Stimulated activated naive CD8-positive, alpha-beta T cell treated with anti-CD3 and anti-CD28 coated beads, Interleukin-15, Interleukin-2, amounts not matched to agents 100 ng/mL and 50 ng/mL, for 24 hours (primary cell): ENCODE results near the gene ACTN1.
A peak's percentile ranks its signal among the peaks of the same experiment; 100 is the strongest.

Source experiments
- H3K27ac Mint-ChIP-seq: one replicate; pipeline ENCODE4 v1.8.0; 2021; ENCODE audit warnings: mild to moderate bottlenecking, mixed read lengths
- H3K27me3 Mint-ChIP-seq: one replicate; pipeline ENCODE4 v1.8.0; 2021; ENCODE audit warnings: mixed read lengths
- H3K36me3 Mint-ChIP-seq: one replicate; pipeline ENCODE4 v1.8.0; 2021; ENCODE audit warnings: low read depth, mixed read lengths
- H3K4me1 Mint-ChIP-seq: one replicate; pipeline ENCODE4 v1.8.0; 2021; ENCODE audit warnings: low read depth, mixed read lengths
- H3K4me3 Mint-ChIP-seq: one replicate; pipeline ENCODE4 v1.8.0; 2021; ENCODE audit warnings: mild to moderate bottlenecking, mixed read lengths
- H3K9me3 Mint-ChIP-seq: one replicate; pipeline ENCODE4 v1.8.0; 2021; ENCODE audit warnings: mixed read lengths

The ACTN1 gene

GRCh38 chr14:68968721-68969120 is 10.4 kb downstream of the ACTN1 start:
- H3K27ac Mint-ChIP-seq, result peak overlapping the region; percentile 78
- H3K4me3 Mint-ChIP-seq, result no peak overlapping the region
- peaks cover 4% of the 10 kb centered on the region for H3K9me3 Mint-ChIP-seq
- H3K4me1 Mint-ChIP-seq, result peaks cover 88% of the 10 kb centered on the region
- H3K36me3 Mint-ChIP-seq, result peaks cover 32% of the 10 kb centered on the region
- H3K27me3 Mint-ChIP-seq, result no peaks in the 10 kb centered on the region

- Mint-ChIP-seq H3K36me3 (peaks cover 31% of the 10 kb centered on the region), H3K27ac (peak overlapping the region; percentile 69), H3K9me3 (no peaks in the 10 kb centered on the region), H3K4me3 (peak overlapping the region; percentile 56), H3K4me1 (peaks cover 95% of the 10 kb centered on the region), H3K27me3 (no peaks in the 10 kb centered on the region)
Observed at GRCh38 chr14:68968051-68968450, 11.1 kb downstream of the ACTN1 start.

- H3K4me1 Mint-ChIP-seq, result peaks cover 99% of the 10 kb centered on the region
Observed at GRCh38 chr14:68967459-68967940, 11.6 kb downstream of the ACTN1 start.

DNA sequence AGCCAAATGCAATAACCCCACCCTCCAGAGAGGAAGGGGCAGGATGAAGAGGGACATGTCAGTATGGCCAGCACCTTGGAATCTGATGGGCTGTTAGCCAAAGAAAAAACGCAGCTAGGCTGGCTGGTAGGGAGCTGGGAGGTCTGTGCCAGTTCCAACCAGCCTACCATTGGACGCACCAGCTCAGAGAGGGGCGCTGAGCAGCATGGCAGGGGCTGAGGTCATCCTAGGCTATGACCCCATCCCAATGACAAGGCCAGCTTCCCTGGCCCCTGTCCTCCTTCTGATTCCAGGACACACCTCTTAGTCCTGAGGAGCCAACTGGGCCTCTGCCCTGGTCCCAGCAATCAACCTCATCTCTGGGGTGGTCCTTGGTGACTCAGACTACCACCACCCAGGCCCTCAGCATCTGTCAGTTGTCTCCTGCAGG is 12.2 kb downstream of the ACTN1 start:
- Mint-ChIP-seq H3K27me3 (no peaks in the 10 kb centered on the region), H3K36me3 (peaks cover 24% of the 10 kb centered on the region), H3K27ac (no peak overlapping the region), H3K4me3 (no peak overlapping the region), H3K9me3 (no peaks in the 10 kb centered on the region), H3K4me1 (peaks cover 97% of the 10 kb centered on the region)

More at GRCh38 chr14:68967459-68967940, 11.6 kb downstream of the ACTN1 start:
- peak overlapping the region; percentile 69 for H3K27ac Mint-ChIP-seq
- no peaks in the 10 kb centered on the region for H3K27me3 Mint-ChIP-seq
- peaks cover 30% of the 10 kb centered on the region for H3K36me3 Mint-ChIP-seq
- H3K4me3 Mint-ChIP-seq, result no peak overlapping the region
- H3K9me3 Mint-ChIP-seq, result no peaks in the 10 kb centered on the region

DNA sequence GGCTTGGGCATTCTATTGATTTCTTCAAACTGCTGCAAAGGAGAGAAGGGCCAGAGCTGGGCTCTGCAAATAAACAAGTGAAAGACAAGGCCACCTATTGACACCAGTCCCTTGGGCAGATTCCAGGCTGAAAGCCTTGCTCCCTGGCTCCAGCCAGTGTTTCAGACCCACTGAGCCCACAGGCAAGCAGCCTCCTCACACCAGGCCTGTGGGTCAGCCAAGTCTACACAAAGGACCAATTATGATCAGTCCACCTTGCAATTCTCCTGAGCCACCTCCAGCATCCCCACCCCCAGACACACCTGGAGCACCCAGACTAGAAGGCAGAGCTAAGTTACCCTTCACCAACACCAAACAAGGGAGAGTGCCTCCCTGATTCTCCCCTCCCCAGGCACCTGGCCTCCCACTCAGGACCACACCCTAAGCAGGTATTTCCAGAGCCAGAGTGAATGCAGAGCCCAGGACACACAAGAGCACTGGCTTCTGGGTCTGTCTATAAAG is 13.8 kb downstream of the ACTN1 start:
- peaks cover 17% of the 10 kb centered on the region for H3K36me3 Mint-ChIP-seq
- H3K4me1 Mint-ChIP-seq, result peaks cover 97% of the 10 kb centered on the region
- H3K27me3 Mint-ChIP-seq, result no peaks in the 10 kb centered on the region
- H3K9me3 Mint-ChIP-seq, result no peaks in the 10 kb centered on the region
- no peak overlapping the region for H3K4me3 Mint-ChIP-seq
- H3K27ac Mint-ChIP-seq, result no peak overlapping the region

GRCh38 chr14:68964300-68965093 is 14.6 kb downstream of the ACTN1 start:
- H3K4me1 Mint-ChIP-seq, result peaks cover 95% of the 10 kb centered on the region
- peaks cover 14% of the 10 kb centered on the region for H3K36me3 Mint-ChIP-seq
- no peak overlapping the region for H3K27ac Mint-ChIP-seq
- H3K9me3 Mint-ChIP-seq, result no peaks in the 10 kb centered on the region
- H3K27me3 Mint-ChIP-seq, result no peaks in the 10 kb centered on the region
- no peak overlapping the region for H3K4me3 Mint-ChIP-seq

- H3K4me3 Mint-ChIP-seq, result no peak overlapping the region
- H3K36me3 Mint-ChIP-seq, result peaks cover 19% of the 10 kb centered on the region
- peaks cover 95% of the 10 kb centered on the region for H3K4me1 Mint-ChIP-seq
- no peak overlapping the region for H3K27ac Mint-ChIP-seq
- H3K27me3 Mint-ChIP-seq, result no peaks in the 10 kb centered on the region
- no peaks in the 10 kb centered on the region for H3K9me3 Mint-ChIP-seq
Observed at GRCh38 chr14:68962681-68963080, 16.4 kb downstream of the ACTN1 start.

DNA sequence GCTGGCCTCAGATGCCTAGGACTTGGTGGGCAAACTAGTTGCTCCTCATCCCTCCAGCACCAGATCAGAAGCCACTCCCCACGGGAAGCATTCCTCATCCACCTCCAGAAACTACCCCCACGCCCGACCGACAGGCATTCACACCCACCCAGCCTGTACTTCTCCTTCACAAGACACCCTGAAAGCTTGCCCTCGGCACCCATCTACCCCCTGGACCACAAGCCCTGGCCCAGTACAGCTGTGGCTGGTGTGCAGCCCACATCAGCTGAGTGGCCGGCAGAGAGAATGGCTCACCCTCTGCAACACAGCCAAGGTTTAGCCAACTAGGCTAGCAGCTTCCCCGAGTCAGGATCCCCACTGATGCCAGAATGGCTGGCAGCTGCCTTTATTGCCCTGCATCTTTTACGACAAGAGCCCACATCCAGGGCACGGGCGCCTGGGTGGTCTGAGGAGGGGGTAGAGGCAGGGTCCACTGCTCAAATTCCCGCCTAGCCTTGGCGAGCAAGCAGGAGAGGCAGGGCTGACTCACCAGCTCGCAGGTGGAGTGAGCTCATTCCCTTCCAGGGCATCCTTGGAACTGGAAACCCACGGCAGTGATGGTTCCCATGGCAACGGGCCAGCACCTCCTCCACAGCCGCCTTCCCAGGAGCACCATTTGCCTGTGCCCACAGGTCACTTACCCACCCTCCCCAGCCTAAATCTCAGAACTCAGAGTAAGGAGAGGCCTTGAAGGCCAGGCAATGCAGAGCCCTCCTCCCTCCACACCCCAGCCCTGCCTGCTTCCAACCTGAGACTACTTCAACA is 17.1 kb downstream of the ACTN1 start:
- Mint-ChIP-seq H3K27me3 (no peaks in the 10 kb centered on the region), H3K36me3 (peaks cover 21% of the 10 kb centered on the region), H3K27ac (peak overlapping the region; percentile 57), H3K9me3 (no peaks in the 10 kb centered on the region), H3K4me1 (peaks cover 95% of the 10 kb centered on the region), H3K4me3 (no peak overlapping the region)

- Mint-ChIP-seq H3K4me1 (peaks cover 96% of the 10 kb centered on the region), H3K36me3 (peaks cover 25% of the 10 kb centered on the region), H3K27me3 (no peaks in the 10 kb centered on the region), H3K4me3 (no peak overlapping the region), H3K27ac (peak overlapping the region; percentile 57), H3K9me3 (no peaks in the 10 kb centered on the region)
Observed at GRCh38 chr14:68961361-68961760, 17.7 kb downstream of the ACTN1 start.

DNA sequence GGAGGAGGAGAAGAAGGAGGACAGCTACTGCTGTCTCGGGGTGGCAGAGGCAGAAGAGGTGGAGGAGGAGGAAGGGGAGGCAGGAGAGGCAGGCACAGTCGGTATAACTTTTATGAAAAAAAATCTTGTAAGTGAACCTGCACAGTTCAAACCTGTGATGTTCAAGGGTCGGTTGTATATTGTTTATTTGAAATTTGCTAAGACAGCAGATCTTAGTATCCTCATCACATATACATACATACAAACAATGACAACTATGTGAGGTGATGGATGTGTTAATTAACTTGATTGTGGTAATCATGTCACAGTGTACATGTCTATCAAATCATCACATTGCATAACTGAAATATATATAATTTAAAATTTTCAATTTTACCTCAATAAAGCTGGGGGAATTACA is 19.0 kb downstream of the ACTN1 start:
- H3K4me3 Mint-ChIP-seq, result no peak overlapping the region
- peaks cover 96% of the 10 kb centered on the region for H3K4me1 Mint-ChIP-seq
- no peaks in the 10 kb centered on the region for H3K9me3 Mint-ChIP-seq
- no peaks in the 10 kb centered on the region for H3K27me3 Mint-ChIP-seq
- H3K36me3 Mint-ChIP-seq, result peaks cover 25% of the 10 kb centered on the region
- H3K27ac Mint-ChIP-seq, result no peak overlapping the region

DNA sequence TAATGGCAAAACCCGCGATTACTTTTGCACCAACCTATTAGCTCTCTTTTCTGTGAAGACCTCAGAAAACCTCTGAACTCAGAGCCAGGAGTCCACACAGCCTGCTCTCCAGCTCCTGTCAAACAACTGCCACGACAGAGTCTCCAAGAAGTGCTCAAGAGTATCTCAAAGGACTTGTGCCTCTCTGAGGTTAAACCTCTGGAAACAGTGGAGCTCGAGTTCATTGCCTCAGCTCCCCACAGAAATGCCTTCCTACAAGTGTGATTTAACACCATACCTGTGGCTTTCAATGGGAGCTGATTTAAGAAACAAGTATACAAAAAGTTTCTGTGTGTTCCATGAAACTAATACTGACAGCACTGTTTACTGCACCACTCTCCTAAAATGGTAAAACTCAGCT is 20.1 kb downstream of the ACTN1 start:
- Mint-ChIP-seq H3K9me3 (no peaks in the 10 kb centered on the region), H3K4me3 (no peak overlapping the region), H3K36me3 (peaks cover 25% of the 10 kb centered on the region), H3K27me3 (no peaks in the 10 kb centered on the region), H3K4me1 (peaks cover 92% of the 10 kb centered on the region), H3K27ac (no peak overlapping the region)

DNA sequence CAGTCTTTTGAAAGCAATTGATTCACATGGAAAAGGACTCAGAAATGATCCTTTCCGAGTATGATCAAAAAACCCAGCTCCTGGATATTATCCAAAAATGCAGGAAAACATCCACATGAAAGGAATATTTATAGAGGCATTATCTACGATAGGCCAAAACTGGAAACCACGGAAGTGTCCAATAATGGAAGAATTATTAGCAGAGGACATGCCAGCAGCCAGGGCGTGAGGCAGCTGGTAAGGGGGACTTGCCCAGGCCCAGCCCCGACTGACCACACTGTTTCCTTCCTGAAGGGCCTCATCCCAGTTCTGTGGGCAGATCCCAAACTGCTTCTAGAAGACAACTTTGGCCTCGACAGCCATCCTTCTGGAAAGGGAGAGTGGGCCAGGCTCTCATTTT is 20.5 kb downstream of the ACTN1 start:
- no peaks in the 10 kb centered on the region for H3K27me3 Mint-ChIP-seq
- H3K4me1 Mint-ChIP-seq, result peaks cover 90% of the 10 kb centered on the region
- peaks cover 25% of the 10 kb centered on the region for H3K36me3 Mint-ChIP-seq
- no peak overlapping the region for H3K4me3 Mint-ChIP-seq
- no peak overlapping the region for H3K27ac Mint-ChIP-seq
- H3K9me3 Mint-ChIP-seq, result no peaks in the 10 kb centered on the region

DNA sequence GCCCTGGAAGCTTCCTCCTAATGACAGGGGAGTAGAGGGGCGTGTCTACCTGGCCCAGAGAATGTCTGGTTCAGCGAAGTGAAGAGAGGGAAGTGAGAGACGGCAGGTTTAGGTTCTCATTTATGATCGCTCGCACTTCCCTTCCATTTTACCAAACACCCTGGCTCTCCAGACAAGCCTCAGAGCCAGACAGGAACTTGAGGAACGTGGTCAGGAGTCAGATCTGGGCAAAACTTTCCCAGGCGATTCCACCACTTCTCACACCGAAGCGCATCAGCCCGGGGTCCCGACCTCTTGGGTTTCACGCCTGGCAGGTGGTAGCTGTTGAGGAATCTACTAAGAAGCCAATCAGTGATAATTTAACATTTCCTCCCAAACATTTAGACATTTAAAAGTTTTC is 21.3 kb downstream of the ACTN1 start:
- Mint-ChIP-seq H3K4me1 (peaks cover 90% of the 10 kb centered on the region), H3K27ac (peak overlapping the region; percentile 69)

GRCh38 chr14:68956724-68957123 is 22.4 kb downstream of the ACTN1 start:
- Mint-ChIP-seq H3K4me1 (peaks cover 91% of the 10 kb centered on the region), H3K27ac (peak overlapping the region; percentile 65), H3K36me3 (peaks cover 15% of the 10 kb centered on the region), H3K4me3 (no peak overlapping the region), H3K27me3 (no peaks in the 10 kb centered on the region), H3K9me3 (no peaks in the 10 kb centered on the region)

More for the DNA sequence above, 21.3 kb downstream of the ACTN1 start:
- peaks cover 17% of the 10 kb centered on the region for H3K36me3 Mint-ChIP-seq
- H3K4me3 Mint-ChIP-seq, result no peak overlapping the region
- no peaks in the 10 kb centered on the region for H3K27me3 Mint-ChIP-seq
- H3K9me3 Mint-ChIP-seq, result no peaks in the 10 kb centered on the region

- peak overlapping the region; percentile 23 for H3K4me3 Mint-ChIP-seq
- no peaks in the 10 kb centered on the region for H3K27me3 Mint-ChIP-seq
- H3K36me3 Mint-ChIP-seq, result peaks cover 21% of the 10 kb centered on the region
- peak overlapping the region; percentile 86 for H3K27ac Mint-ChIP-seq
- peaks cover 91% of the 10 kb centered on the region for H3K4me1 Mint-ChIP-seq
- H3K9me3 Mint-ChIP-seq, result no peaks in the 10 kb centered on the region
Observed at GRCh38 chr14:68955851-68956179, 23.3 kb downstream of the ACTN1 start.
